ENCODE measurements around the gene FOSB.
"Not testable (repeated sequence)": the region's sequence is repeated elsewhere in the genome, so short reads cannot be mapped to it uniquely, and the experiment has no call there.

Gene FOSB

GRCh38 chr19:45498411-45499195, 30.8 kb downstream of the FOSB start, which contains the start of gene PPM1N:
TSS of gene PPM1N (plus strand) at chr19:45498443. CDS start at chr19:45498473, 30 bp downstream.
- intact Hi-C loops (cut with DNase I): no loop called here
- peak in 25 of 42 donors; percentile 23 to 65 (median 42) for DNase-seq

GRCh38 chr19:45499196-45500180, 31.7 kb downstream of the FOSB start:
- intact Hi-C loops (cut with DNase I): no loop called here
- peak in 9 of 42 donors; percentile 21 to 51 (median 33) for DNase-seq

GRCh38 chr19:45500918-45501729, 33.3 kb downstream of the FOSB start:
- DNase-seq: no peak
- intact Hi-C loops (cut with DNase I): no loop called here

- DNase-seq: no peak
- intact Hi-C loops (cut with DNase I): no loop called here
Observed at GRCh38 chr19:45501730-45502014, 33.9 kb downstream of the FOSB start.

GRCh38 chr19:45502111-45502510, 34.3 kb downstream of the FOSB start:
- DNase-seq: no peak
- intact Hi-C loops (cut with DNase I): no loop called here

GRCh38 chr19:45503909-45504308, 36.1 kb downstream of the FOSB start:
- DNase-seq: no peak
- intact Hi-C loops (cut with DNase I): no loop called here

- intact Hi-C loops (cut with DNase I): no loop called here
- no peak for DNase-seq
Observed at GRCh38 chr19:45505151-45505995, 37.6 kb downstream of the FOSB start.

GRCh38 chr19:45505996-45506245, 38.1 kb downstream of the FOSB start:
- no peak for DNase-seq
- intact Hi-C loops (cut with DNase I): no loop called here

- peak; percentile 91 to 98 (median 96) for DNase-seq
- intact Hi-C loops (cut with DNase I): no loop called here
Observed at GRCh38 chr19:45506246-45506988, 38.6 kb downstream of the FOSB start.

- intact Hi-C loops (cut with DNase I): no loop called here
- peak; percentile 80 to 95 (median 89) for DNase-seq
Observed at GRCh38 chr19:45506989-45507871, 39.4 kb downstream of the FOSB start, which contains the start of gene VASP. TSS of gene VASP (plus strand) at chr19:45507479. CDS start at chr19:45507772, 293 bp downstream.

- intact Hi-C loops (cut with DNase I): no loop called here
- peak in 1 of 42 donors; percentile 22 for DNase-seq
Observed at GRCh38 chr19:45507872-45508416, 40.1 kb downstream of the FOSB start.

- intact Hi-C loops (cut with DNase I): no loop called here
Observed at GRCh38 chr19:45508417-45508860, 40.6 kb downstream of the FOSB start.

GRCh38 chr19:45508861-45509691, 41.3 kb downstream of the FOSB start:
- peak in 7 of 42 donors; percentile 37 to 61 (median 48) for DNase-seq
- intact Hi-C loops (cut with DNase I): no loop called here

More at GRCh38 chr19:45508417-45508860, 40.6 kb downstream of the FOSB start:
- DNase-seq: peak in 1 of 42 donors; percentile 35

- intact Hi-C loops (cut with DNase I): no loop called here
- DNase-seq: no peak
Observed at GRCh38 chr19:45509692-45510015, 41.9 kb downstream of the FOSB start.

GRCh38 chr19:45510352-45510751, 42.6 kb downstream of the FOSB start:
- intact Hi-C loops (cut with DNase I): not testable (repeated sequence)

GRCh38 chr19:45511074-45511473, 43.3 kb downstream of the FOSB start:
- DNase-seq: no peak
- intact Hi-C loops (cut with DNase I): no loop called here

More at GRCh38 chr19:45510352-45510751, 42.6 kb downstream of the FOSB start:
- not testable (repeated sequence) for DNase-seq
